PFSK-1 (cell line): Measurements from ENCODE around the gene GNG7.

Source experiments
- FOXP2 ChIP-seq: optimal IDR thresholded peaks from 2 replicates; pipeline ENCODE3; 2011; ENCODE audit warnings: borderline replicate concordance, control low read depth, inconsistent platforms; ENCODE audit not compliant: insufficient read depth; ENCODE audit errors: extremely low read length, extremely low read depth
- POLR2AphosphoS5 ChIP-seq: IDR thresholded peaks from 2 replicates; pipeline ENCODE4 v1.6.1; 2012; ENCODE audit warnings: low read depth, mild to moderate bottlenecking, control low read depth, low read length, moderate library complexity
- SIN3A ChIP-seq: IDR thresholded peaks from 2 replicates; pipeline ENCODE4 v1.6.1; 2012; ENCODE audit warnings: mild to moderate bottlenecking, low read length, moderate library complexity, borderline replicate concordance; ENCODE audit not compliant: insufficient read depth
- TAF1 ChIP-seq: IDR thresholded peaks from 2 replicates; pipeline ENCODE4 v1.6.1; 2012; ENCODE audit warnings: low read length, control low read depth, borderline replicate concordance; ENCODE audit not compliant: insufficient read depth
- TF ChIP-seq, protein P1 (sequence below), 2 experiments: IDR thresholded peaks; 2 replicates each; pipeline versions ENCODE4 v1.6.1 to v1.8.0; 2011 to 2012; ENCODE audit warnings: low read depth in 2 of 2, low read length in 2 of 2, control low read depth in 1 of 2, inconsistent platforms in 1 of 2, mild to moderate bottlenecking in 1 of 2, moderate library complexity in 1 of 2; ENCODE audit not compliant: insufficient read depth in 1 of 2

Gene GNG7

DNA sequence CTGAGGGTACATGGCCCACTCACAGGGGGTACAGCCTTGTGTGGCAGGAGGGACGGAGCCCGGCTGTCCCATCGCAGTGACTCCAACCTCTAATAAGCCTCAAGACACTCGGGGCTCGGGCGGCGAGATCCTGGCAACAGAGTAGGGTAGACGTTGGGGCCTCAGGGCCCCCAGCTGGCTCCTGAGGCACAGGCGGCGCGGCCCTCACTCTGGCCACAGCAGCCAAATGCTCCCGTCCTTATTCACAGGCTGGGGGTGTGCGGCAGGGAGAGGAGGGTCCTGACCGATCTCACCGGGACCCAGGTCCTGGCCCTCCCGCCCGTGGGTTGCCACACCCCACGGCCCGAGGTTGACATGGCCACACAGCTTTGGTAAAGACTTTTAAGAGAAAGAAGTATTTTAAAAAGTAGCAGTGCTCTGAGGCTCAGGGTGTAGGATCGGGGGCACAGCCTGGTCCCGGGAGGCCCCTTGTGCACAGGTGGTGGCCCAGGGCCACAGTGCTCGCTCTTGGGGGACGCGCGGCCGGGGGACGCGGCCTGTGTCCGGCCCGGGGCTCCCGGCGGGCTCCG lies 29.7 kb upstream of the GNG7 start:
- TF ChIP-seq SIN3A, result no peak
- no peak for TF ChIP-seq TAF1

DNA sequence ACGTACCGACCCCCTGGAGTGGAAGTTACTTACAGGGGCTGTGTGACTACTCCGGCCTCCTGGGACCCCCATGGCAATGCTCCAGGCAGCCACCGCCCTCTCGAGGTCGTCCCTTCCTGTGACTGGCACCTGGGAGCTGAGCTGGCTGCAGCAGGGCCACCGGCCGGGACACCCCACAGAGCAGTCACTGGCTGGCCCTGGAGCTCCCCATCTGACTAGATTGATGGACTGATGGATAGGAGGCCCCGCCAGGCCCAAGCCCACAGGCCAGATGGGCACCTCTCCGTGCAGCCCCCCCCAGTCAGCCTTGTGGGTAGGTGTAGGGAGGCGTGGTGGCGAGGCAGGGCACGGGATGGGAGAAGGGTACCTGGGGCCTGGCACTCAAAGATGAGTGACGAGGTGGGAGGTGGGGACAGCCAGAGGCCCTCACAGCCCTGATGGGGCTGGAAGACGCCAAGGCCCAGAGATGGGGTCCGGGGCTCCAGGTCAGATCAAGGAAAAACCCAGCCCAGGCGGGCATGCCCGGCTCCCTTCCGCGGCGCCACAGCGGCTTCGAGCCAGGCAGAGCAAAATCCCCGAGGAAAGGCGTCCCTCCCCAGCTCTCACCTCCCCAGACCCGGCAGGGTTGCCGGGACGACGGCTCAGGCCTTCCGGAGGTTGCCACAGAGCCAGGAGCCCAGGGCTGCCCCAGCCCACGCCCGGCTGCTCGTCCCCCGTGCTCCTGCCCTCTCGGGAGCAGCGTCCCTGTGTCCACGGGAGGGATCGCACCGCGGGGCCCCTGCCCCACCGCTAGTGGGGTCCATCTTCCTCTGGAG lies 28.9 kb upstream of the GNG7 start:
- TF ChIP-seq FOXP2 (no peak), SIN3A (no peak), POLR2AphosphoS5 (no peak), TAF1 (no peak)
- TF ChIP-seq, protein P1, sequence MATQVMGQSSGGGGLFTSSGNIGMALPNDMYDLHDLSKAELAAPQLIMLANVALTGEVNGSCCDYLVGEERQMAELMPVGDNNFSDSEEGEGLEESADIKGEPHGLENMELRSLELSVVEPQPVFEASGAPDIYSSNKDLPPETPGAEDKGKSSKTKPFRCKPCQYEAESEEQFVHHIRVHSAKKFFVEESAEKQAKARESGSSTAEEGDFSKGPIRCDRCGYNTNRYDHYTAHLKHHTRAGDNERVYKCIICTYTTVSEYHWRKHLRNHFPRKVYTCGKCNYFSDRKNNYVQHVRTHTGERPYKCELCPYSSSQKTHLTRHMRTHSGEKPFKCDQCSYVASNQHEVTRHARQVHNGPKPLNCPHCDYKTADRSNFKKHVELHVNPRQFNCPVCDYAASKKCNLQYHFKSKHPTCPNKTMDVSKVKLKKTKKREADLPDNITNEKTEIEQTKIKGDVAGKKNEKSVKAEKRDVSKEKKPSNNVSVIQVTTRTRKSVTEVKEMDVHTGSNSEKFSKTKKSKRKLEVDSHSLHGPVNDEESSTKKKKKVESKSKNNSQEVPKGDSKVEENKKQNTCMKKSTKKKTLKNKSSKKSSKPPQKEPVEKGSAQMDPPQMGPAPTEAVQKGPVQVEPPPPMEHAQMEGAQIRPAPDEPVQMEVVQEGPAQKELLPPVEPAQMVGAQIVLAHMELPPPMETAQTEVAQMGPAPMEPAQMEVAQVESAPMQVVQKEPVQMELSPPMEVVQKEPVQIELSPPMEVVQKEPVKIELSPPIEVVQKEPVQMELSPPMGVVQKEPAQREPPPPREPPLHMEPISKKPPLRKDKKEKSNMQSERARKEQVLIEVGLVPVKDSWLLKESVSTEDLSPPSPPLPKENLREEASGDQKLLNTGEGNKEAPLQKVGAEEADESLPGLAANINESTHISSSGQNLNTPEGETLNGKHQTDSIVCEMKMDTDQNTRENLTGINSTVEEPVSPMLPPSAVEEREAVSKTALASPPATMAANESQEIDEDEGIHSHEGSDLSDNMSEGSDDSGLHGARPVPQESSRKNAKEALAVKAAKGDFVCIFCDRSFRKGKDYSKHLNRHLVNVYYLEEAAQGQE (IDR thresholded peaks at IDR 0.05; ENCODE audit: insufficient read depth in 1 of 2, low read depth in 2 of 2, low read length in 2 of 2), result no peak

DNA sequence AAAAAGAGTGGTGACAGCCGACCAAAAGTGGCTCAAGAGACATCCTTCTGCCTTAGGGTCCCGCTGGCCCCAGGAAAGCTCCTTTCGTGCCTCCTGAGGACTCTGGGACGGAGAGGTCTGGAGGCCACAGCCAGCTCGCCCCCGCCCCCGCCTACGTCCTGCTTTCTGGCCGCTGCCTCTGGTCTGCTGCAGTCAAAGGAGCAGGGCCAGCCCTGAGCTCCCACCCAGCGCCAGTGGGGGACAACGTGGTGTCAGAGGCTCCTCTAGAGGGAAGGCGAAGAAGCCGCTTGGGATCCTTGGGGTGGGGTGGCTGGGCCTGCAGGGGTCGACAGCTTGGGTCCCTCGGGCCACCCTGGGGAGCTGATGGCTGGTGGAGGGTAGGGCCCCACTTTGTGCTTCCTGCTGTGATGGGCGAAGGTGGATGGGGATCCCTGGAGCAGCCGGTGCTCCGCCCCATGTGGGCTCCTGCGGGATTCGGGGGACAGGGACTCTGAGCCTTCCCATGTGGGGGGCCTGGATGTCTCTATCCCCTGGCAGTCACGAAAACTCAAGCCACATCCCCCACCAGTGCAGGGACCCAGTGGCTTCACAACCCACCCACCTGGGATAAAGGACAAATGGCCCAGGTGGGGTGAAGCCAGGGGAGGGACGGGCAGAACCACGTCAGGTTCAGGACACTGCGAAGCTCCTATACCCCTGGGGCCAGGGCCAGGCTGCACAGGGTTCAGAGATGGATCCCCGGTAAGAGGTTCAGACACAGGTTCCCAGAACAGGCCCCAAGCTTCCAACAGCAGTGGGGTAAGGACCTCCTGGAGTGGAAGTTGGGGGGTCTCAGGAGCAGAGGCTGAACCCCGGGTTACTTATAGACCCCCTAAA lies 27.7 kb upstream of the GNG7 start:
- TF ChIP-seq TAF1 (no peak), SIN3A (no peak), FOXP2 (no peak), POLR2AphosphoS5 (no peak)
- TF ChIP-seq, protein P1 (IDR thresholded peaks at IDR 0.05; ENCODE audit: insufficient read depth in 1 of 2, low read depth in 2 of 2, low read length in 2 of 2), result no peak

DNA sequence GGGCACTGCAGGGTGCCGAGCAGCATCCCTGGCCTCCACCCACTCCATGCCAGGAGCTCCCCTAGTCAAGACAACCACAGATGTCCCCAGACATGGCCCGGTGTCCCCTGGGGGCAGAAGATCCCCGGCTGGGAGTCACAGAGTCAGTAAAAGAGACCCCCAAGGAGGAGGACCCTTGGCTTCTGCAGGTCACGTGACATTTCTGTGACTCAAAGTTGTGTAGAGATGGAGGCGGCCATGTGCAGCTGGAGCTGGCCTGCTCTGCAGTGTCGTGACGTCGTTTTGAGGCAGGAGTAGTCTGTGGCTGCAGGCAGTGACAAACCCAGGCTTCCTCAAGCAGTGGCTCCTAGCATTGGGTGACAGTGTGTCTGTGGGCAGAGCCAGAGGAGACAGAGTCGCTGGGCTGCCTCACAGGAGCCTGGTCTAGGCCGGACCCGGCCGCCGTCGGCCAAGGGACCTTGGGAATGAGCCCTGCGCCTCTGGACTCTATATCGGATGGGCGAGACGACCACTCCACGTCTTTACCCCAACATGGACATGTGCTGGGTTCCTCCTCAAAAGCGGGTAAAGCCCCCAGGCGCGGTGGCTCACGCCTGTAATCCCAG lies 26.4 kb upstream of the GNG7 start:
- TF ChIP-seq SIN3A, result no peak
- TF ChIP-seq TAF1, result no peak
- TF ChIP-seq, protein P1 (IDR thresholded peaks at IDR 0.05; ENCODE audit: insufficient read depth in 1 of 2, low read depth in 2 of 2, low read length in 2 of 2), result no peak
- no peak for TF ChIP-seq FOXP2
- TF ChIP-seq POLR2AphosphoS5, result no peak

DNA sequence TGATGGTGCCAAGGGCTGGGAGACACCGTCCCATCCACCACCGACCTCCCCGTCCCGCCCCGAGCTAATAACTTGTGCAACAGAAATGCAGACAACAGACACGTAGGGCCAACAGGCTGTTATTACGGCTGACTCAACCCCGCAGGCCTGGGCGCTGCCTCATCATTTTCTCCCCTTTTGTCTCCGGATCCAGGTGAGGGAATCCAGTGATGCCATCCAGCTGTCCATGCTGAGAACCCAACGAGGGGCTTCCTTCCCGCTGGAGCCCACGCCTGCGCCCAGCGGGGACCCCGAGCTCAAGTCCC lies 25.1 kb upstream of the GNG7 start:
- TF ChIP-seq FOXP2 (no peak), TAF1 (no peak), SIN3A (no peak), POLR2AphosphoS5 (no peak)
- TF ChIP-seq, protein P1 (IDR thresholded peaks at IDR 0.05; ENCODE audit: insufficient read depth in 1 of 2, low read depth in 2 of 2, low read length in 2 of 2), result no peak
